Astrocyte (in vitro differentiated cells and primary cell): ENCODE measurements around the gene KDM6A. TPM values are rescaled to one million over a fixed set of nuclear protein-coding genes. Genes with fewer than 3 reads are reported as not detected.

Source experiments
- DNase-seq: peaks from one replicate; pipeline ENCODE4 v3.0.0-alpha.2; 2010; ENCODE audit warnings: low read depth
- FAIRE-seq: peaks from 2 replicates; lab custom pipeline; 2011; peaks lifted over from hg19 to GRCh38; lab: Jason Lieb, UNC
- H2AFZ ChIP-seq: 2 replicates; pipeline ENCODE4 v1.6.0; 2012; ENCODE audit warnings: low read depth, low read length, inconsistent platforms
- H3K27ac ChIP-seq: 2 replicates; pipeline ENCODE4 v1.5.1; 2011; ENCODE audit warnings: low read depth, low read length, inconsistent platforms
- H3K27me3 ChIP-seq: 2 replicates; pipeline ENCODE4 v1.6.0; 2011; ENCODE audit warnings: low read length, inconsistent platforms; ENCODE audit not compliant: insufficient read depth
- H3K36me3 ChIP-seq: 2 replicates; pipeline ENCODE4 v1.5.1; 2011; ENCODE audit warnings: low read length, inconsistent platforms; ENCODE audit not compliant: insufficient read depth
- H3K4me1 ChIP-seq: 2 replicates; pipeline ENCODE4 v1.5.1; 2011; ENCODE audit warnings: low read length, inconsistent platforms; ENCODE audit not compliant: insufficient read depth
- H3K4me2 ChIP-seq: 2 replicates; pipeline ENCODE4 v1.6.0; 2012; ENCODE audit warnings: low read length, inconsistent platforms
- H3K4me3 ChIP-seq: 2 replicates; pipeline ENCODE4 v1.5.1; 2011; ENCODE audit warnings: low read depth, mild to moderate bottlenecking, low read length, inconsistent platforms; ENCODE audit not compliant: insufficient read depth
- H3K79me2 ChIP-seq: 2 replicates; pipeline ENCODE4 v1.6.0; 2012; ENCODE audit warnings: mild to moderate bottlenecking, low read length, inconsistent platforms; ENCODE audit not compliant: insufficient read depth
- H3K9ac ChIP-seq: 2 replicates; pipeline ENCODE4 v1.6.0; 2012; ENCODE audit warnings: mild to moderate bottlenecking, low read length, inconsistent platforms
- H3K9me3 ChIP-seq: 2 replicates; pipeline ENCODE4 v1.5.1; 2012; ENCODE audit warnings: low read depth, mild to moderate bottlenecking, low read length, inconsistent platforms; ENCODE audit not compliant: insufficient read depth
- H4K20me1 ChIP-seq: 2 replicates; pipeline ENCODE4 v1.6.0; 2012; ENCODE audit warnings: low read length, inconsistent platforms; ENCODE audit not compliant: insufficient read depth
- H3K27ac Mint-ChIP-seq: one replicate; pipeline ENCODE4 v1.8.0; 2021; ENCODE audit warnings: mild to moderate bottlenecking, mixed read lengths; ENCODE audit not compliant: unreplicated experiment
- H3K27me3 Mint-ChIP-seq: one replicate; pipeline ENCODE4 v1.8.0; 2021; ENCODE audit warnings: low read depth, mixed read lengths; ENCODE audit not compliant: unreplicated experiment
- H3K36me3 Mint-ChIP-seq: one replicate; pipeline ENCODE4 v1.8.0; 2021; ENCODE audit warnings: low read depth, mixed read lengths; ENCODE audit not compliant: unreplicated experiment
- H3K4me1 Mint-ChIP-seq: one replicate; pipeline ENCODE4 v1.8.0; 2021; ENCODE audit warnings: low read depth, mixed read lengths; ENCODE audit not compliant: unreplicated experiment
- H3K4me3 Mint-ChIP-seq: one replicate; pipeline ENCODE4 v1.8.0; 2021; ENCODE audit warnings: mild to moderate bottlenecking, moderate library complexity, mixed read lengths; ENCODE audit not compliant: unreplicated experiment
- H3K9me3 Mint-ChIP-seq: one replicate; pipeline ENCODE4 v1.8.0; 2021; ENCODE audit warnings: mild to moderate bottlenecking, mixed read lengths; ENCODE audit not compliant: unreplicated experiment
- CTCF ChIP-seq: IDR thresholded peaks from 2 replicates; pipeline ENCODE4 v1.5.1; 2011; ENCODE audit warnings: low read depth, mild to moderate bottlenecking, inconsistent platforms, low read length, moderate library complexity; ENCODE audit not compliant: insufficient read depth
- EZH2 ChIP-seq: IDR thresholded peaks from 2 replicates; pipeline ENCODE4 v1.6.1; 2012; ENCODE audit warnings: mild to moderate bottlenecking, low read length, inconsistent platforms; ENCODE audit not compliant: insufficient read depth
- total RNA-seq: library from RNA; stranded (reverse); gene quantifications from 2 replicates; pipeline ENCODE4 v1.2.1, GENCODE V29; 2021

The KDM6A gene
- total RNA-seq, 1 donor from 2014 or later = 44.0 TPM

- no peaks in the 10 kb centered on the region for H3K27me3 Mint-ChIP-seq
- Histone ChIP-seq H3K79me2 (no peaks in the 10 kb centered on the region), H3K4me2 (no peak overlapping the region), H3K36me3 (no peaks in the 10 kb centered on the region), H2AFZ (no peak overlapping the region), H3K4me1 (no peaks in the 10 kb centered on the region), H3K9ac (no peak overlapping the region), H4K20me1 (no peaks in the 10 kb centered on the region), H3K27ac (no peak overlapping the region), H3K4me3 (no peak overlapping the region), H3K9me3 (no peaks in the 10 kb centered on the region), H3K27me3 (no peaks in the 10 kb centered on the region)
- DNase-seq (no peak), FAIRE-seq (no peak)
- H3K36me3 Mint-ChIP-seq = peaks cover 3% of the 10 kb centered on the region
- H3K27ac Mint-ChIP-seq = no peak overlapping the region
- no peaks in the 10 kb centered on the region for H3K4me1 Mint-ChIP-seq
- TF ChIP-seq EZH2 (no peak), CTCF (no peak)
- peaks cover 11% of the 10 kb centered on the region for H3K9me3 Mint-ChIP-seq
- H3K4me3 Mint-ChIP-seq = no peak overlapping the region
Observed at GRCh38 chrX:45126158-45126557, 253.2 kb downstream of the KDM6A start.

GRCh38 chrX:45128896-45129454 is 256.0 kb downstream of the KDM6A start:
- no peak for DNase-seq
- peaks cover 14% of the 10 kb centered on the region for H3K9me3 Mint-ChIP-seq

More at GRCh38 chrX:45128896-45129454, 256.0 kb downstream of the KDM6A start:
- no peak overlapping the region for H3K4me3 ChIP-seq
- Mint-ChIP-seq H3K4me3 (no peak overlapping the region), H3K27ac (no peak overlapping the region), H3K27me3 (no peaks in the 10 kb centered on the region), H3K4me1 (no peaks in the 10 kb centered on the region), H3K36me3 (peaks cover 3% of the 10 kb centered on the region)
- H3K9me3 ChIP-seq = no peaks in the 10 kb centered on the region
- H2AFZ ChIP-seq = no peak overlapping the region
- no peak overlapping the region for H3K27ac ChIP-seq
- TF ChIP-seq CTCF (no peak), EZH2 (no peak)
- peak; percentile 23 for FAIRE-seq
- H3K4me1 ChIP-seq = no peaks in the 10 kb centered on the region
- H3K36me3 ChIP-seq = no peaks in the 10 kb centered on the region
- H4K20me1 ChIP-seq = no peaks in the 10 kb centered on the region
- no peaks in the 10 kb centered on the region for H3K79me2 ChIP-seq
- H3K4me2 ChIP-seq = no peak overlapping the region
- H3K9ac ChIP-seq = no peak overlapping the region
- no peaks in the 10 kb centered on the region for H3K27me3 ChIP-seq
